ENCODE results near the gene DLX4. TPM values are rescaled to one million over a fixed set of nuclear protein-coding genes. Genes with fewer than 3 reads are reported as not detected.

The DLX4 gene
- total RNA-seq, 1 experiment from 2014 or later, result not detected

GRCh38 chr17:50014471-50015088 is 45.6 kb downstream of the DLX4 start:
- no peak for DNase-seq (ENCODE audit: low read depth)

DNA sequence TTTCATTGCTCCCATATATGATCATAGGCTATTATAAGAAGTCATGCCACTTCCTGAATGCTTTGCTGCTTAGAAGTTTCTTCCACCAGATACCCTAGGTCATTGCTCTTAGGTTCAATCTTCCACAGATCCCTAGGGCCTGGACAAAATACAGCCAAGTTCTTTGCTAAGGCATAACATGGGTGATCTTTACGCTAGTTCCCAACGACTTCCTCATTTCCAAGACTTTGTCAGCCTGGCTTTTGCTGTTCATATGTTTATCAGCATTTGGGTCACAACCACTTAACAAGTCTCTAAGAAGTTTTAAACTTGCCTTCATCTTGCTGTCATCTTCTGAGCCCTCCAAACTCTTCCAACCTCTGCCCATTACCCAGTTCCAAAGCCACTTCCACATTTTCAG is 46.2 kb downstream of the DLX4 start:
- no peak for DNase-seq (ENCODE audit: low read depth)

GRCh38 chr17:50018909-50019308 is 49.9 kb downstream of the DLX4 start:
- DNase-seq (ENCODE audit: low read depth), result no peak

DNA sequence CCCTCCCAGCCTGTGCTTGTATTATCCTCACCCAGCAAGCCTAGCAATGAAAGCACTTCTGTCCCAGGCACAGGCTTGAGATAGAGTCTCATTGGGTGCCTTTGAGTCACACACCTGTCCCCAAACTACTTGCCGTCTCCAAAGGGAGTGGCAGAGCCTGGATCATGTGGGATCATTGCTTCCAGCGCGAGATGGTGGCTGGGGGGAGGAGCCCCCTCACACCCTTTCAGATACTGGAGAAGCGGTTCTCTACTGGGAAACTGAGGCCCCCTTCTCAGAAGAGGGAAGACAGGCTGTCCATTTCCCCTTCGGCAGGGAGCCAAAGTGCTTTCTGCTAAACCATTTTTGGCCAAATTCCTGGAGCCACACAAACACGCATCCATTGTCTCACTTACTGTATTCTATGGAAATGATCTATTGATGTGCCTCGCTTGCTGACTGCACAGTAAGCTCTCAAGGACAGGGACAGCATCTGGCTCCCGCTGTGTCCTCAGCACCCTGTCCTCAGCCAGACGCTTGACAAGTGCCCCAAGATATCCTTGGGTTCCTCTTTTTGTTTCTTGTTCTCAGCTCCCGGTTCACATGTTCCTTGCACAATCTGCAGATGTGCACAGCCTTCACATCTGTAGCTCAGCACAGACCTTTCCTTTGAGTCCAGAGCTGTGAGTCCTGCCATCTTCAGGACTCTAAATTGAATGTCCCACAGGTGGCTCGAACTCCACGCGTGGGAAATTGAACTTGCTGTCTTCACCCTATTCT is 52.0 kb downstream of the DLX4 start:
- no peak for DNase-seq (ENCODE audit: low read depth)

GRCh38 chr17:50021681-50022370 is 52.8 kb downstream of the DLX4 start:
- no peak for DNase-seq (ENCODE audit: low read depth)

DNA sequence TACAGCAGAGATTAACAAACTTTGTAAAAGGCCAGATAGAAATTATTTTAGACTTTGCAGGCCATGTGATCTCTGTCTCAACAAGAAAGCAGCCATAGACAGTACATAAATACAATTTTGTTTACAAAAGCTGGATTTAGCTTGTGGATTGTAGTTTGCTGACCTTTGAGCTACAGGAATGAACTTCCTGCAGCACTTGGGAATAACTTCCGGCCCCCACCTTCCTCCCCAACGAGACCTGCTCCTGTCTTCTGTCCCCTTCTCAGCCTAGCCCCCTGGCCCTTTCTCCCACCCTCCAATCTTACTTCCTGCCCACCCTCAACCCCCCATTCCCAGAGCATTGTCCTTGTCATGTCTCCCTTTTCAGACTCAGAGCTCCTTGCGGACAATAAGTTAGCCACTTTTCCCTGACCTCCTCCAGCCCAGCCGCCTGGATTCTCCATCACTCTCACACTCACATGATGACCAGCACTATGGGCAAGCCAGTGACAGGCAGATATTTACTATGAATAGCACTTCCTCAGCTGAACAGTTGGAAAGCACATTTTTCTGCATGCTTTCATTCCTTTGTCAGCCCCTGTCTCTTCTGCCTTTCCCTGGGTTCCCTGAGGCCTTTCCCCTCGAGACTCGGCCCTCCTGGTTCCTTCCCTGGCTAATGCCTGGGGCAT is 53.6 kb downstream of the DLX4 start:
- peak; percentile 9 for DNase-seq (ENCODE audit: low read depth)

DNA sequence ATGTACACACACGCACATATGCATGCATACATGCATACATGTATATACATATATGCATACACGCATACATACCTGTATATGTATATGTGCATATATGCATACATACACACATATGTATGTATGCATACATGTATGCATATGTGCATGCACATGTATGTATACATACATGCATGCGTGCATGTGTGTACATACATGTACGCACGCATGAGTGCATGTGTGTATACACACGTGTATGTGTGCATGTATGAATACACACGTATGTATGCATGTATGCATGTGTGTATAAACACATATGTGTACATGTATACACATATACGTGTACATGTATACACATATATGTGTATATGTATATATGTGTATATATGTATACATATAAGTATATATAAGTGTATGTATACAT is 54.5 kb downstream of the DLX4 start:
- no peak for DNase-seq (ENCODE audit: low read depth)

Other genes with a start within 250 kb of the DLX4 start
- gene FAM117A, start 205.1 kb upstream of the DLX4 start, total RNA-seq (2014; rRNA removed; shearing (Covaris generic)), result 3.5 and 5.3 TPM in 2 replicates
- 32.6 and 38.1 TPM in 2 replicates for gene KAT7, start 180.5 kb upstream of the DLX4 start, total RNA-seq (2014; rRNA removed; shearing (Covaris generic))
- gene TAC4, start 121.1 kb upstream of the DLX4 start, total RNA-seq (2014; rRNA removed; shearing (Covaris generic)), result not detected in 2 replicates
- not detected in 2 replicates for gene DLX3, start 26.0 kb downstream of the DLX4 start, total RNA-seq (2014; rRNA removed; shearing (Covaris generic))
- 213 and 279 TPM in 2 replicates for gene ITGA3, start 86.9 kb downstream of the DLX4 start, total RNA-seq (2014; rRNA removed; shearing (Covaris generic))
- 13.9 and 19.2 TPM in 2 replicates for gene PDK2, start 126.2 kb downstream of the DLX4 start, total RNA-seq (2014; rRNA removed; shearing (Covaris generic))
- 0.10 and 0.24 TPM in 2 replicates for gene SAMD14, start 161.0 kb downstream of the DLX4 start, total RNA-seq (2014; rRNA removed; shearing (Covaris generic))
- gene PPP1R9B, start 181.5 kb downstream of the DLX4 start, total RNA-seq (2014; rRNA removed; shearing (Covaris generic)), result 9.5 and 12.8 TPM in 2 replicates
- gene SGCA, start 196.8 kb downstream of the DLX4 start, total RNA-seq (2014; rRNA removed; shearing (Covaris generic)), result not detected in 2 replicates
- 239 and 259 TPM in 2 replicates for gene COL1A1, start 232.4 kb downstream of the DLX4 start, total RNA-seq (2014; rRNA removed; shearing (Covaris generic))

Measured in RPMI7951 (cell line).